ENCODE data around the gene CH25H.

GRCh38 chr10:89173075-89173474 lies 34.0 kb downstream of the CH25H start:
- TF ChIP-seq POLR2AphosphoS5 (IDR thresholded peaks at IDR 0.05) (no peak), CTCF (IDR thresholded peaks at IDR 0.05) (no peak), POLR2A (IDR thresholded peaks at IDR 0.05) (no peak)
